Kidney epithelial cell (primary cell): Measurements from ENCODE around the gene BMP7. TPM values are rescaled to one million over a fixed set of nuclear protein-coding genes. Genes with fewer than 3 reads are reported as not detected.

Experiments
- DNase-seq: peaks from one replicate; pipeline ENCODE4 v3.0.0-alpha.2; 2010; ENCODE audit warnings: low read depth
- H3K27me3 ChIP-seq: 2 replicates; pipeline ENCODE4 v1.6.0; 2011; ENCODE audit warnings: low read length; ENCODE audit not compliant: control insufficient read depth, insufficient read depth
- H3K36me3 ChIP-seq: 2 replicates; pipeline ENCODE4 v1.5.1; 2011; ENCODE audit warnings: low read length; ENCODE audit not compliant: control insufficient read depth, insufficient read depth
- H3K4me3 ChIP-seq: 2 replicates; pipeline ENCODE4 v1.5.1; 2011; ENCODE audit warnings: low read depth, mild to moderate bottlenecking, control low read depth, low read length
- CTCF ChIP-seq: IDR thresholded peaks from 2 replicates; pipeline ENCODE4 v1.5.1; 2011; ENCODE audit warnings: mild to moderate bottlenecking, moderate library complexity, low read length, control low read depth, inconsistent platforms; ENCODE audit not compliant: insufficient read depth, poor library complexity, severe bottlenecking
- total RNA-seq: library from RNA; depleted of rRNA; stranded (reverse); fragments of >200 nt; gene quantifications from 2 replicates; pipeline ENCODE4 v1.2.3, GENCODE V29; 2015

BMP7 gene
- total RNA-seq, 1 donor from 2014 or later = 21.8 TPM

- no peak for DNase-seq
- TF ChIP-seq CTCF = no peak
- no peak overlapping the region for H3K4me3 ChIP-seq
- H3K27me3 ChIP-seq = peaks cover 2% of the 10 kb centered on the region
- H3K36me3 ChIP-seq = no peaks in the 10 kb centered on the region
Observed at GRCh38 chr20:57301026-57301425, 34.6 kb upstream of the BMP7 start.

- no peak for TF ChIP-seq CTCF
- DNase-seq = no peak
- no peaks in the 10 kb centered on the region for H3K36me3 ChIP-seq
- H3K27me3 ChIP-seq = peaks cover 4% of the 10 kb centered on the region
- H3K4me3 ChIP-seq = no peak overlapping the region
Observed at GRCh38 chr20:57298457-57298856, 32.0 kb upstream of the BMP7 start.

GRCh38 chr20:57294550-57294949 lies 28.1 kb upstream of the BMP7 start:
- no peak for DNase-seq
- TF ChIP-seq CTCF = no peak
- Histone ChIP-seq H3K27me3 (peaks cover 19% of the 10 kb centered on the region), H3K4me3 (no peak overlapping the region), H3K36me3 (no peaks in the 10 kb centered on the region)

GRCh38 chr20:57293995-57294394 lies 27.6 kb upstream of the BMP7 start:
- no peak for DNase-seq
- Histone ChIP-seq H3K4me3 (no peak overlapping the region), H3K36me3 (no peaks in the 10 kb centered on the region), H3K27me3 (peaks cover 22% of the 10 kb centered on the region)
- TF ChIP-seq CTCF = no peak

- DNase-seq = no peak
- H3K36me3 ChIP-seq = no peaks in the 10 kb centered on the region
- TF ChIP-seq CTCF = no peak
- no peak overlapping the region for H3K4me3 ChIP-seq
- H3K27me3 ChIP-seq = peaks cover 35% of the 10 kb centered on the region
Observed at GRCh38 chr20:57292611-57293010, 26.2 kb upstream of the BMP7 start.

- no peak overlapping the region for H3K4me3 ChIP-seq
- DNase-seq = no peak
- H3K36me3 ChIP-seq = no peaks in the 10 kb centered on the region
- no peak for TF ChIP-seq CTCF
- peaks cover 38% of the 10 kb centered on the region for H3K27me3 ChIP-seq
Observed at GRCh38 chr20:57291694-57292093, 25.3 kb upstream of the BMP7 start.
